ENCODE measurements around the gene GPATCH2. TPM values are rescaled to one million over a fixed set of nuclear protein-coding genes. Genes with fewer than 3 reads are reported as not detected.

Gene GPATCH2
- polyA plus RNA-seq, 1 donor from 2014 or later: 12.3 TPM

DNA sequence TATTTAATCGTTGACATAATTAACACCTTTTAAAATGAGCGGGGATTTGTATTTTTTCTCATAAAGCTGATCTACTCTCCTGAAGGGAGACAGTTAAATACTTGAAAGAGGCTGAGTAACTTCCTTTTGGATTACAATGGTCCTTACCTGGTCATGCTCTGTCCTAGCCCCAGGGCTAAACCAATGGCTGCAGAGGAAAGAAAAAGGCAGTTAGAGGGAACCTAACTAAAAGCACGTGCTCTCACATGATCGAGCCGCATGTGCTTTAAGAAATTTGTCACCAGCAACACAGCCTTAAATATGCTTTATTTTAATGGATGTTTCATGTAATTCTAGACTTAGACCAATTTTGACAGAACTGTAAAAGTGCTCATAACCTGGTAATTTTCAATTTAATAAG, 132.7 kb downstream of the GPATCH2 start:
- TF ChIP-seq TAF1 (IDR thresholded peaks at IDR 0.05; ENCODE audit: low read depth) (no peak), RAD21 (conservative IDR thresholded peaks at IDR 0.05) (no peak), MXI1 (conservative IDR thresholded peaks at IDR 0.05; ENCODE audit: poor library complexity, severe bottlenecking) (no peak), SMC3 (conservative IDR thresholded peaks at IDR 0.05; ENCODE audit: poor library complexity) (no peak), REST (IDR thresholded peaks at IDR 0.05; ENCODE audit: borderline replicate concordance) (no peak), POLR2AphosphoS5 (IDR thresholded peaks at IDR 0.05) (no peak), EZH2 (IDR thresholded peaks at IDR 0.05; ENCODE audit: borderline replicate concordance, insufficient read depth, low read length, poor library complexity, severe bottlenecking) (no peak)
- TF ChIP-seq, protein P1, sequence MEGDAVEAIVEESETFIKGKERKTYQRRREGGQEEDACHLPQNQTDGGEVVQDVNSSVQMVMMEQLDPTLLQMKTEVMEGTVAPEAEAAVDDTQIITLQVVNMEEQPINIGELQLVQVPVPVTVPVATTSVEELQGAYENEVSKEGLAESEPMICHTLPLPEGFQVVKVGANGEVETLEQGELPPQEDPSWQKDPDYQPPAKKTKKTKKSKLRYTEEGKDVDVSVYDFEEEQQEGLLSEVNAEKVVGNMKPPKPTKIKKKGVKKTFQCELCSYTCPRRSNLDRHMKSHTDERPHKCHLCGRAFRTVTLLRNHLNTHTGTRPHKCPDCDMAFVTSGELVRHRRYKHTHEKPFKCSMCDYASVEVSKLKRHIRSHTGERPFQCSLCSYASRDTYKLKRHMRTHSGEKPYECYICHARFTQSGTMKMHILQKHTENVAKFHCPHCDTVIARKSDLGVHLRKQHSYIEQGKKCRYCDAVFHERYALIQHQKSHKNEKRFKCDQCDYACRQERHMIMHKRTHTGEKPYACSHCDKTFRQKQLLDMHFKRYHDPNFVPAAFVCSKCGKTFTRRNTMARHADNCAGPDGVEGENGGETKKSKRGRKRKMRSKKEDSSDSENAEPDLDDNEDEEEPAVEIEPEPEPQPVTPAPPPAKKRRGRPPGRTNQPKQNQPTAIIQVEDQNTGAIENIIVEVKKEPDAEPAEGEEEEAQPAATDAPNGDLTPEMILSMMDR (IDR thresholded peaks at IDR 0.05; ENCODE audit: poor library complexity, severe bottlenecking): no peak
- Histone ChIP-seq H3F3A (ENCODE audit: insufficient read depth, low read length, poor library complexity, severe bottlenecking) (no peaks in the 10 kb centered on the region), H3K9ac (ENCODE audit: low read length) (no peak overlapping the region), H3K27me3 (ENCODE audit: insufficient read depth, low read depth, low read length) (no peaks in the 10 kb centered on the region), H4K20me1 (ENCODE audit: insufficient read depth) (no peaks in the 10 kb centered on the region), H2AFZ (ENCODE audit: low read depth, low read length) (no peak overlapping the region), H3K9me3 (ENCODE audit: low read length) (no peaks in the 10 kb centered on the region), H3K9me2 (ENCODE audit: insufficient read depth, low read length) (no peaks in the 10 kb centered on the region), H3K79me2 (replicated peaks; ENCODE audit: insufficient read depth, low read length) (no peaks in the 10 kb centered on the region), H3K36me3 (ENCODE audit: insufficient read depth, low read length) (no peaks in the 10 kb centered on the region), H3K4me3 (ENCODE audit: low read length) (no peak overlapping the region), H3K27ac (ENCODE audit: low read length) (no peak overlapping the region), H3K4me2 (ENCODE audit: low read length) (no peak overlapping the region)

DNA sequence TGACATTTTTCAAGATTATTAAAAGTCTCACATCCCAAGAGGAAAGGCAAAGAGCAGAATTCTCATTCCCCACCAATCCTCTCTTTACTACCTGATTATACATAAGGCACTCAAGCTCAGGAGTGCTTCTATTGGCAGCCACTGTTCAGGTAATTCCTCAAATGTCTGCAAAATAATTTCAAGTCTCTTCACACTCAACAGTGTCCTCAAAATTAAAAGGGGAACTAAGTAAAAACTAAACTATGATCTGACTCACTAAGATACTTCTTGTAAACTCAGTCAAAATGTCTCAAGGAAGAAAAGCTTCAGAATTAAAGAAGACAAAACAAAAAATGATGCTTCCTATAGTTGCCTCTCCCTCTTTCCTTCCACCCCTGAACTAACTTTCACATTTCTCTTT, 135.6 kb downstream of the GPATCH2 start:
- no peak for TF ChIP-seq TAF1 (IDR thresholded peaks at IDR 0.05; ENCODE audit: low read depth)
- H2AFZ ChIP-seq (ENCODE audit: low read depth, low read length): no peak overlapping the region

GRCh38 chr1:217494767-217495166, 136.1 kb downstream of the GPATCH2 start:
- Histone ChIP-seq H4K20me1 (ENCODE audit: insufficient read depth) (no peaks in the 10 kb centered on the region), H3K27me3 (ENCODE audit: insufficient read depth, low read depth, low read length) (no peaks in the 10 kb centered on the region), H3K9me3 (ENCODE audit: low read length) (no peaks in the 10 kb centered on the region), H3K79me2 (replicated peaks; ENCODE audit: insufficient read depth, low read length) (no peaks in the 10 kb centered on the region), H3K4me2 (ENCODE audit: low read length) (no peak overlapping the region), H3F3A (ENCODE audit: insufficient read depth, low read length, poor library complexity, severe bottlenecking) (no peaks in the 10 kb centered on the region), H3K9me2 (ENCODE audit: insufficient read depth, low read length) (no peaks in the 10 kb centered on the region), H3K36me3 (ENCODE audit: insufficient read depth, low read length) (no peaks in the 10 kb centered on the region), H3K4me3 (ENCODE audit: low read length) (no peak overlapping the region), H3K9ac (ENCODE audit: low read length) (no peak overlapping the region), H3K27ac (ENCODE audit: low read length) (no peak overlapping the region), H2AFZ (ENCODE audit: low read depth, low read length) (no peak overlapping the region)
- TF ChIP-seq SMC3 (conservative IDR thresholded peaks at IDR 0.05; ENCODE audit: poor library complexity) (no peak), REST (IDR thresholded peaks at IDR 0.05; ENCODE audit: borderline replicate concordance) (no peak), EZH2 (IDR thresholded peaks at IDR 0.05; ENCODE audit: borderline replicate concordance, insufficient read depth, low read length, poor library complexity, severe bottlenecking) (no peak), EP300 (conservative IDR thresholded peaks at IDR 0.05; ENCODE audit: poor library complexity, severe bottlenecking) (no peak), TAF1 (IDR thresholded peaks at IDR 0.05; ENCODE audit: low read depth) (no peak), POLR2AphosphoS5 (IDR thresholded peaks at IDR 0.05) (no peak), RAD21 (conservative IDR thresholded peaks at IDR 0.05) (no peak), MXI1 (conservative IDR thresholded peaks at IDR 0.05; ENCODE audit: poor library complexity, severe bottlenecking) (no peak)
- TF ChIP-seq, protein P1 (IDR thresholded peaks at IDR 0.05; ENCODE audit: poor library complexity, severe bottlenecking): no peak

More for the DNA sequence above, 135.6 kb downstream of the GPATCH2 start:
- no peak overlapping the region for H3K4me2 ChIP-seq (ENCODE audit: low read length)
- H3F3A ChIP-seq (ENCODE audit: insufficient read depth, low read length, poor library complexity, severe bottlenecking): no peaks in the 10 kb centered on the region
- no peaks in the 10 kb centered on the region for H3K9me2 ChIP-seq (ENCODE audit: insufficient read depth, low read length)
- no peaks in the 10 kb centered on the region for H4K20me1 ChIP-seq (ENCODE audit: insufficient read depth)
- no peak overlapping the region for H3K4me3 ChIP-seq (ENCODE audit: low read length)
- no peaks in the 10 kb centered on the region for H3K36me3 ChIP-seq (ENCODE audit: insufficient read depth, low read length)
- H3K27me3 ChIP-seq (ENCODE audit: insufficient read depth, low read depth, low read length): no peaks in the 10 kb centered on the region
- H3K79me2 ChIP-seq (replicated peaks; ENCODE audit: insufficient read depth, low read length): no peaks in the 10 kb centered on the region
- H3K9me3 ChIP-seq (ENCODE audit: low read length): no peaks in the 10 kb centered on the region
- no peak overlapping the region for H3K27ac ChIP-seq (ENCODE audit: low read length)
- no peak overlapping the region for H3K9ac ChIP-seq (ENCODE audit: low read length)
